HG03097 (cell line): ENCODE results near the gene CKM.
"Not testable (repeated sequence)": the region's sequence is repeated elsewhere in the genome, so short reads cannot be mapped to it uniquely, and the experiment has no call there.

Experiments
- ATAC-seq: cut with Tn5 transposase; IDR thresholded peaks from one replicate; pipeline ENCODE4 v1.9.1; 2021; ENCODE audit not compliant: unreplicated experiment, low FRiP score

Gene CKM

GRCh38 chr19:45322311-45322710, 364 bp downstream of the CKM start:
- no peak for ATAC-seq

- no peak for ATAC-seq
Measured at GRCh38 chr19:45321848-45322247, 827 bp downstream of the CKM start.

DNA sequence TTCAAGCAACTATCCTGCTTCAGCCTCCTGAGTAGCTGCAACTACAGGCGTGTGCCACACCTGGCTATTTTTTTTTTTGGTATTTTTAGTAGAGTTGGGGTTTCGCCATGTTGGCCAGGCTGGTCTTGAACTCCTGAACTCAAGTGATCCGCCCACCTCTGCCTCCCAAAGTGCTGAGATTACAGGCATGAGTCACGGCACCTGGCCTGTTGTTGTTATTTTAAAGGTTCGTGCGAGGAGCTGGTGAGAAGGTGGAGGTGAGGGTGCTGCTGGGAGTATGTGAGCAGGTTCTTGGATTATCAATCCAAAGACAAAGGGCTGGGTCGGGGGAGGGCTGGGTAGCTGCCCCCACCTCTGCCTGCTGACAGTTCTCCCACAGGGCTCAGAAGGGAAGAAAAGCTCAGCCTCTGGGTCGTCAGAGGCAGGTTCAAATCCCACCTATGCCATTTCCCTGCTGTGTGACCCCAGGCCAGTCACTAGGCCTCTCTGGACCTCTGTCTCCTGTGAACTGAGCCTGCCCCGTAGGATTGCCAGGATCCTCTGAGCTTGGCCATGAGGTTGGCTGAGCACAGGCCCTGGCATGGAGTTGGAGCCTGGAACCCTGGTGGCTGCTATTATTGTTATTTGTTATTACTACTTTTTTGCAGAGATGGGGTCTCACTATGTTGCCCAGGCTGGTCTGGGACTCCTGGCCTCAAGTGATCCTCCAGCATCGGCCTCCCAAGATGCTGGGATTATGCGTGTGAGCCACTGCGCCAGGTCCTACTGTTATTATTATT, 1.5 kb downstream of the CKM start:
- ATAC-seq, result no peak

GRCh38 chr19:45315304-45315703, 7.4 kb downstream of the CKM start:
- ATAC-seq, result no peak

GRCh38 chr19:45314708-45315245, 7.9 kb downstream of the CKM start:
- ATAC-seq, result no peak

GRCh38 chr19:45312285-45312684, 10.4 kb downstream of the CKM start:
- ATAC-seq, result not testable (repeated sequence)

GRCh38 chr19:45311621-45312020, 11.1 kb downstream of the CKM start:
- no peak for ATAC-seq

- ATAC-seq, result not testable (repeated sequence)
Measured at GRCh38 chr19:45309322-45309721, 13.4 kb downstream of the CKM start.

DNA sequence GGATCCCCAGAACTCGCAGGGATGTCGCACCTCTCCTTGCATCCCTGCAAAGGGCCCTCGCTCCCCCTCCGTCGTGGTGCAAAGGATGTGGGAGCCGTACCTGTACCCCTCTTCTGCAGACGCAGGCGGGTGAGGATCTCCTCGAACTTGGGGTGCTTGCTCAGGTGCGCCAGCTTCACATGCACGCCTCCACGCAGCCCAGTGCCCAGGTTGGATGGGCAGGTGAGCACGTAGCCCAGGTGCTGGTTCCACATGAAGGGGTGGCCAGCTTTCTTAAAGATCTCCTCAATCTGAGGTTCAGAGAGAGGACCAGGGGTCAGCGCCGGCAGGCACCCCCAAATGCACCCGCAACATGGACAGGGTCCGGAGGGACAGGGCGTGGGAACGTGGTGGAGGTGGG, 15.3 kb downstream of the CKM start:
- no peak for ATAC-seq

DNA sequence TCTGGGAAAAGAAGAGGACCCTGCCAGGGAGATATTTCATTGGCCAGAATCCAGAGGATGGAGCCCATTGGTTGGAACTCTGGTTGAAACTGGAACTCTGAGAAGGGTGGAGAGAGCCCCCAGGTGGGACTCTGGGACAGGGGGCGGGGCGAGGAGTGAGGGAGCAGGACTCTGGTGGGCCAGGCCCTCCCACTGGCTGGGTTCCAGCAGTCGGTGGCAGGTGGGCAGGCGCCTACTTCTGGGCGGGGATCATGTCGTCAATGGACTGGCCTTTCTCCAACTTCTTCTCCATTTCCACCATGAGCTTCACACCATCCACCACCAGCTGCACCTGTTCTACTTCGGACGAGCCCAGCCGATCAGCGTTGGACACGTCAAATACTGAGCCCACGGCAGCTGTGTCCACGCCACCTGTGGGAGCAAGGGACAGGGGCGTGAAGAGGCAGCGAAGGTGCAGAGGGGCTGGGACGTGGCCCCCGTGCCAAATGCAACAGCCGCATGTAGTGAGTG, 16.1 kb downstream of the CKM start:
- no peak for ATAC-seq

GRCh38 chr19:45306040-45306439, 16.6 kb downstream of the CKM start:
- no peak for ATAC-seq

GRCh38 chr19:45305421-45305820, 17.3 kb downstream of the CKM start:
- ATAC-seq, result no peak

GRCh38 chr19:45305007-45305406, 17.7 kb downstream of the CKM start:
- no peak for ATAC-seq

- ATAC-seq, result no peak
Measured at GRCh38 chr19:45304141-45304926, 18.3 kb downstream of the CKM start.

DNA sequence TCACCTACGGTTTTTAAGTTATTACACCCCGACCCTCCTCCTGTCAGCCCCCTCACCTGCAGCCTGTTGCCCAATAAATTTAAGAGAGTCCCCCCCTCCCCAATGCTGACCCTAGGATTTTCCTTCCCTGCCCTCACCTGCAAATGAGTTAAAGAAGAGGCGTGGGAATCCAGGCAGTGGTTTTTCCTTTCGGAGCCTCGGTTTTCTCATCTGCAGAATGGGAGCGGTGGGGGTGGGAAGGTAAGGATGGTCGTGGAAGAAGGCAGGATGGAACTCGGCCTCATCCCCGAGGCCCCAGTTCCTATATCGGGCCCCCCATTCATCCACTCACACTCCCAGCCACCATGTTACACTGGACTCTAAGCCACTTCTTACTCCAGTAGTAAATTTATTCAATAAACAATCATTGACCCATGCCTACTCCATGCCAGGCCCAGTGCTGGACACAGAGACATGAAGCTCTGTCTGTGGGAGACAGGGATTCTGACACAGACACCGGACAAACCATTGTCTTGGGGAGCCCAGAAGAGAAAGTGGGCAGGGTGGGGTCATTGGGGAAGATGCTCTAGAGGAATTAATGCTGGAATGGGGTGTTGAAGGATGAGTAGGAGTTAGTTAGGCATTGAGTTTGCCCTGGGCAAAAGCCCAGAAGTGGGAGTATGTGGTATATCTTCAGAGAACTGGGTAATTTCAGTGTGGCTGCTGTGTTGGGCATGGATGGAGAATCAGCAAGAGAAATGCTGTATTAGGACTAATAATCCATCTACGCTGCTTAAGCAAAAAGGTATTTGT, 19.2 kb downstream of the CKM start:
- ATAC-seq, result no peak

DNA sequence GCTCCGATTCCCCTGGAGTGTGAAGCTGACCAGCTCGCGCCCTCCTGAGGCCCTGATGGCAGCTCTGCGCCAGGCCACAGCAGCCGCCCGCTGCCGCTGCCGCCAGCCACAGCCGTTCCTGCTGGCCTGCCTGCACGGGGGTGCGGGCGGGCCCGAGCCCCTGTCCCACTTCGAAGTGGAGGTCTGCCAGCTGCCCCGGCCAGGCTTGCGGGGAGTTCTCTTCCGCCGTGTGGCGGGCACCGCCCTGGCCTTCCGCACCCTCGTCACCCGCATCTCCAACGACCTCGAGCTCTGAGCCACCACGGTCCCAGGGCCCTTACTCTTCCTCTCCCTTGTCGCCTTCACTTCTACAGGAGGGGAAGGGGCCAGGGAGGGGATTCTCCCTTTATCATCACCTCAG, 20.3 kb downstream of the CKM start:
- no peak for ATAC-seq

DNA sequence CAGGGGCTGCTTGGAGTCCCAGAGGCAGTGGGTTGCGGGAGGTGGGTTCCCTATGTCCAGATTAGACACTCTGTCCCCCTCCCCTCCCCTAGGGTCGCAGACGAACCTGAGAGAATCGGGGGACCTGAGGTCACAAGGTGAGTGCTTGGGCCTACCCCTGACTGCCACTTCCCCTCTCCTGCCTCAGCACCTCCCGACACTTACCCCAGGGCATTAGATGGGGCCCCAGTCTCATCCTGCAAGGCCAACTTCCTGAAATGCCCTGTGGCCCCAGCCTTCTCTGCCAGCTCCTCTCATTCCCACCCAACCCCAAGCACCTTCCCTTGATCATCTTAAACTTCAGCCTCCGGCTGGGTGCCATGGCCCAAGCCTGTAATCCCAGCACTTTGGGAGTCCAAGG, 23.0 kb downstream of the CKM start:
- no peak for ATAC-seq

- no peak for ATAC-seq
Measured at GRCh38 chr19:45298264-45298663, 24.4 kb downstream of the CKM start.

DNA sequence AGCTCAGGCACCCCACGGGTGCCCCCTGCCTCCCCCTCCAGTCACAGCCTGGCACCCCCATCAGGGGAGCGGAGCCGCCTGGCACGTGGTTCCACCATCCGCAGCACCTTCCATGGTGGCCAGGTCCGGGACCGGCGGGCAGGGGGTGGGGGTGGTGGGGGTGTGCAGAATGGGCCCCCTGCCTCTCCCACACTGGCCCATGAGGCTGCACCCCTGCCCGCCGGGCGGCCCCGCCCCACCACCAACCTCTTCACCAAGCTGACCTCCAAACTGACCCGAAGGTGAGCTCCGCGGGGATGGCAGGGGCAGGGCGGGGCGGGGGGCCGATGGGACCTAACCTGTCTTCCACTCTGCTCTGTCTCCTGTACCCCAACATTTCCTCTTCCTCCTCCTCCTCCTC, 25.0 kb downstream of the CKM start:
- no peak for ATAC-seq

- no peak for ATAC-seq
Measured at GRCh38 chr19:45296355-45296754, 26.3 kb downstream of the CKM start.

DNA sequence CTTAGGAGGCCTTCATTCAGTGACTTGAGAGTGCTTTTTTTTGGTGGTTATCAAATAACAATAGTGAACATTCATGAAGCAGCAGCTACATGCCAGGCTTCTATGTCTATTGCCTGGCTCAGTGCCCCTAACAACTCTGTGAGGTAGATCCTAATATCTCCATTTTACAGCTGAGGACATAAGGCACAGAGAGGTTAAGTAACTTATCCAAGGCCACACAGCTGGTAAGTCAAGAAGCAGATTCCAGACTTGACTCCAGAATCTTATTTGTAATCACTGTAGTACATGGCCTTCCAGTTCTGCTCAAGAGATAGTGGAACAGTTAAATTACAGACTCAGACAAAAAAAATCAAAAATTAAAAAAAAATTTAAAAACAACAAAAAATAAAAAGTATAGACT, 26.8 kb downstream of the CKM start:
- ATAC-seq, result no peak
